AG04449 (cell line): ENCODE measurements around the gene METAP1D.

Source experiments
- CTCF ChIA-PET: fragments of 350-600 bp; formaldehyde crosslinking; extraction: SDS; loops from one replicate; lab custom pipeline; 2021; ENCODE audit warnings: antibody characterized with exemption; lab: Yijun Ruan, JAX
- POLR2A ChIA-PET: fragments of 400-600, 350-600 bp; formaldehyde crosslinking; extraction: SDS; loops from one replicate; lab custom pipeline; 2020; ENCODE audit warnings: antibody characterized with exemption, inconsistent platforms; lab: Yijun Ruan, JAX
- DNase-seq: peaks from one replicate; pipeline ENCODE4 v3.0.0-alpha.2; 2010; ENCODE audit warnings: low read depth, low spot score
- H3K4me3 ChIP-seq: 2 replicates; pipeline ENCODE4 v1.5.1; 2011; ENCODE audit warnings: low read depth, mild to moderate bottlenecking, control low read depth, low read length
- TF ChIP-seq, protein P1 (sequence below): IDR thresholded peaks from one replicate; pipeline ENCODE4 v1.5.1; 2011; ENCODE audit warnings: mild to moderate bottlenecking, moderate library complexity, low read length, control low read depth, inconsistent platforms; ENCODE audit not compliant: insufficient read depth; ENCODE audit errors: missing control alignments

The METAP1D gene

DNA sequence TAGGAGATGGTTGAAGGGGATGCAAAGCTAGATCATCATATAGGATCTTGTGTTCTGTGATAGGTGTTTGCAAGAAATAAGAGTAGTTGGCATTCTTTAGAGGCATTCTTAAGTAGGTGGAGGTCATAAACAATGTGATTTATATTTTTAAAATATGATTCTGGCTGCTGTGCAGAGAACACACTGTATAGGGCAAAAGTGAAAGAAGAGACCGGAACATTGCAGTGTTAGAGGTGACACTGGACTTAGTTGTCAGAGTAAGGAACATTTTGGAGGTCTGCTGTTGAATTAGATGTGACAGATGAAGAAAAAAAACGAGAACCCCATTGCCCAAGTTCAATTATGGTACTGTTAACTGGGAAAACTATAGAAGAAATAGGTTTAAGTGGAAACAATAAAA is 39.8 kb upstream of the METAP1D start:
- ChIA-PET CTCF (interaction anchor here (1.0 to 2.7 kb wide), 3 partner anchors 32 to 147 kb away, joined by 3 to 10 read pairs (median 4); no protein-coding TSS in a partner anchor), POLR2A (interaction anchor here (1.5 kb wide), 1 partner anchor 125 kb away, joined by 3 read pairs; the partner anchor contains the start of gene DLX1)
- H3K4me3 ChIP-seq, result no peak overlapping the region
- TF ChIP-seq, protein P1, sequence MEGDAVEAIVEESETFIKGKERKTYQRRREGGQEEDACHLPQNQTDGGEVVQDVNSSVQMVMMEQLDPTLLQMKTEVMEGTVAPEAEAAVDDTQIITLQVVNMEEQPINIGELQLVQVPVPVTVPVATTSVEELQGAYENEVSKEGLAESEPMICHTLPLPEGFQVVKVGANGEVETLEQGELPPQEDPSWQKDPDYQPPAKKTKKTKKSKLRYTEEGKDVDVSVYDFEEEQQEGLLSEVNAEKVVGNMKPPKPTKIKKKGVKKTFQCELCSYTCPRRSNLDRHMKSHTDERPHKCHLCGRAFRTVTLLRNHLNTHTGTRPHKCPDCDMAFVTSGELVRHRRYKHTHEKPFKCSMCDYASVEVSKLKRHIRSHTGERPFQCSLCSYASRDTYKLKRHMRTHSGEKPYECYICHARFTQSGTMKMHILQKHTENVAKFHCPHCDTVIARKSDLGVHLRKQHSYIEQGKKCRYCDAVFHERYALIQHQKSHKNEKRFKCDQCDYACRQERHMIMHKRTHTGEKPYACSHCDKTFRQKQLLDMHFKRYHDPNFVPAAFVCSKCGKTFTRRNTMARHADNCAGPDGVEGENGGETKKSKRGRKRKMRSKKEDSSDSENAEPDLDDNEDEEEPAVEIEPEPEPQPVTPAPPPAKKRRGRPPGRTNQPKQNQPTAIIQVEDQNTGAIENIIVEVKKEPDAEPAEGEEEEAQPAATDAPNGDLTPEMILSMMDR, result no peak
- no peak for DNase-seq

DNA sequence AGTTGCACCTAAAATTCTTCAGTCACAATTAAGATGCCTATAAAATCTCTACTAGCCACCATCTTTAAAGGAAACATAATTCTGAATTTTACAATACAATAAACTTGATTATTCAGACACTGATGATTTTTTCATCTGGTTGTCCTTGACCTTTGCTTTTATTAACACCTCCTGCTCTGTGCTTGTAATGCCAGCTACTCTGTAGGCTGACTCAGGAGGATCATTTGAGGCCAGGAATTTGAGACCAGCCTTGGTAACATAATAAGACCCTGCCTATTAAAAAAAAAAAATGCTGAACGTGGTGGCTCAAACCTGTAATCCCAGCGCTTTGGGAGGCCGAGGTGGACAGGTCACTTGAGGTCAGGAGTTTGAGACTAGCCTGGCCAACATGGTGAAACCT is 39.2 kb upstream of the METAP1D start:
- TF ChIP-seq, protein P1, result no peak
- no peak for DNase-seq
- ChIA-PET CTCF (interaction anchor here (1.2 to 2.7 kb wide), 3 partner anchors 142 to 146 kb away, joined by 3 to 10 read pairs (median 4); partner anchors contain the start of gene DLX2), POLR2A (no interaction called here)
- H3K4me3 ChIP-seq, result no peak overlapping the region

DNA sequence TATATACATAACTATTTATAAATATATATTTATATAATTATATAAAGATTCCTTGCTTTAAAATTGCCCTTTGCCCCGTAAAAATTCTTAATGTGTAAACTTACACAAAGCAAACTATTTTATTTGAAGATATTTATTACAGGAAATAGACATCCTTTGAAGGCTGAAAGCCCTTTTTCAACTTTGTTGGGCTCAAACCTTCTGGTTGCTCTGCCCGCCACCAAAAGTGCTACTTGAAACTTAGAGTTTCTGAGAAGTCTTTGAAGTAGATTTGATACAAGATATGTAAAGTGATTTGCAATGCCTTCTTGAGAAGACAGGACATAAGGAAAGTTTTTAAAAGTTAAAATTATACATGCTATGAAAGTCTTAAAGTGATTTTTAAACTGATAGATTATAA is 36.6 kb upstream of the METAP1D start:
- CTCF ChIA-PET, result no interaction called here
- no peak for DNase-seq
- TF ChIP-seq, protein P1, result no peak
- POLR2A ChIA-PET, result no interaction called here
- no peak overlapping the region for H3K4me3 ChIP-seq

DNA sequence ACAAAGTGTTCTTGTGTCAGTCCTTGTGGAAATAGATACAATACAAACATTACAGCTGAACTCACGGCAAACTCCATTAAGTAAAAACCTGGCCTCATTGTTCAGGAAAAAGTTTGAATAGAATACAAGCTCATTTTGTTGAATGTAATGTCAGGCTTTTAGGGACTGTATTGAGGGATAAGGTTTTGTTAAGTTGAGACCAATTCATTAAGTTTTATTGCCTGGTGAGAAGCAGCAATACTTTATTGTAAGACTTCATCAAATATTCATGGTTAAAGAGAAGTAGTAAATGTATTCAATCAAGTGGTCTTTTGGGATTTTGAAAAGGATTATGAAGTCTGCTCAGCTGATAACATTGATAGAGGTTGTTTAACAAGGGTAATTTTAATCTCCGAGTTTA is 35.4 kb upstream of the METAP1D start:
- DNase-seq, result no peak
- TF ChIP-seq, protein P1, result no peak
- H3K4me3 ChIP-seq, result no peak overlapping the region
- ChIA-PET POLR2A (no interaction called here), CTCF (interaction anchor here (1.4 kb wide), 1 partner anchor 139 kb away, joined by 3 read pairs; the partner anchor contains the start of gene DLX2)

DNA sequence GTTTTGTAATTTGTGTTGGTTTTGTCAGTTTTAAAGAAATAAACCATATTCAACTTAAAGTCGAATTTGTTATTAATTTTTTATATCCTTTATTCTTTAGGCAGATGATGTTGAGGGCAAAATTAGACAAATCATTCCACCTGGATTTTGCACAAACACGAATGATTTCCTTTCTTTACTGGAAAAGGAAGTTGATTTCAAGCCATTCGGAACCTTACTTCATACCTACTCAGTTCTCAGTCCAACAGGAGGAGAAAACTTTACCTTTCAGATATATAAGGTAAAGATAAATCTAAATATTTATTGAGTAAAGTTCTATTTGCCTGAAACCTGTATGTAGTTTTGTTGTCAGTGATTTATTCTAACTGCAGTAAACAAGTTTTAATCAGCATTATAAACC is 34.5 kb upstream of the METAP1D start:
- TF ChIP-seq, protein P1, result no peak
- H3K4me3 ChIP-seq, result no peak overlapping the region
- no peak for DNase-seq
- CTCF ChIA-PET, result interaction anchor here (1.4 kb wide), 1 partner anchor 138 kb away, joined by 3 read pairs; the partner anchor contains the start of gene DLX2
- POLR2A ChIA-PET, result no interaction called here

DNA sequence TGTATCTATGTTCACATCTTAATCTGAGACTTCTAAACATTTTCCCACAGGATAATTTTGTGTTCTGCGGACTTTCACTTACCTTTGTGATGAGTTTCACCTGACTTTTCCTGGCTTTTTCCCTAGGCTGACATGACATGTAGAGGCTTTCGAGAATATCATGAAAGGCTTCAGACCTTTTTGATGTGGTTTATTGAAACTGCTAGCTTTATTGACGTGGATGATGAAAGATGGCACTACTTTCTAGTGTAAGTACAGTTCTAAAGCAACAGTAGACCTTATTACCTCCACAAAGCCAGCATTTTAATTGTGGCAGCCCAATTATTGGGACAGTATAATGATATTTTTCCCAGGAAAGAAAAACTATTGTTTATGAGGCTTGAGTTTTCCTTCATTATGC is 34.1 kb upstream of the METAP1D start:
- ChIA-PET CTCF (no interaction called here), POLR2A (no interaction called here)
- H3K4me3 ChIP-seq, result no peak overlapping the region
- TF ChIP-seq, protein P1, result no peak
- DNase-seq, result no peak
